GM03348 (cell line): Measurements from ENCODE around the gene SCMH1.
"Not testable (repeated sequence)": the region's sequence is repeated elsewhere in the genome, so short reads cannot be mapped to it uniquely, and the experiment has no call there.

Experiments used
- DNase-seq: peaks from one replicate; pipeline ENCODE4 v3.0.0; 2012; ENCODE audit warnings: low spot score

Gene SCMH1

DNA sequence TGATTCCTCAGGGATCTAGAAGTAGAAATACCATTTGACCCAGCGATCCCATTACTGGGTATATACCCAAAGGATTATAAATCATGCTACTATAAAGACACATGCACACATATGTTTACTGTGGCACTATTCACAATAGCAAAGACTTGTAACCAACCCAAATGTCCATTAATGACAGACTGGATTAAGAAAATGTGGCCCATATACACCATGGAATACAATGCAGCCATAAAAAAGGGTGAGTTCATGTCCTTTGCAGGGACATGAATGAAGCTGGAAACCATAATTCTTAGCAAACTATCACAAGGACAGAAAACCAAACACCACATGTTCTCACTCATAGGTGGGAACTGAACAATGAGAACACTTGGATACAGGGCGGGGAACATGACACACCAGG, 30.5 kb downstream of the SCMH1 start:
- not testable (repeated sequence) for DNase-seq

DNA sequence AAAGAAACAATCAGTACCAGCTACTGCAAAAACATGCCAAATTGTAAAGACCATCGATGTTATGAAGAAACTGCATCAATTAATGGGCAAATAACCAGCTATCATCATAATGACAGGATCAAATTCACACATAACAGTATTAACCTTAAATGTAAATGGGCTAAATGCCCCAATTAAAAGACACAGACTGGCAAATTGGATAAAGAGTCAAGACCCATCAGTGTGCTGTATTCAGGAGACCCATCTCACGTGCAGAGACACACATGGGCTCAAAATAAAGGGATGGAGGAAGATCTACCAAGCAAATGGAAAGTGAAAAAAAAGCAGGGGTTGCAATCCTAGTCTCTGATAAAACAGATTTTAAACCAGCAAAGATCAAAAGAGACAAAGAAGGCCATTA, 35.1 kb downstream of the SCMH1 start:
- DNase-seq, result not testable (repeated sequence)

DNA sequence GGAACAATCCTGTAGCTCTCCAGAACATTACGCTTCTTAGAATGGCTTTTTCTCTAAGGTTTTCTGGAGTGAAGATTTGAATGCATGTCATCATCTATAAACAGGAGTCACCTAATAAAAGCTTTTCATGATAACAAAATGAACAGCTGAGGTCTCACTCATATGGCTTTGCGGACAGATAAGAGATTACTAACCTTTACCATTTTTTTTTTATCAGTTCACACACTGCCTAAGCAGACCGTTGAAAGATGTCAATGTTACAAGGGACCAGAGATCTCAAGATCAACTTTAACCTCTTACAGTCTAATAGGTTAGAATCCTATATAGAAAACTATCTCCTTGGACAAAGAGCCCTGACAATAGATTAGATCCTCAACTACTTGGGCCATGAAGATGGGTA, 41.4 kb downstream of the SCMH1 start:
- DNase-seq, result no peak

DNA sequence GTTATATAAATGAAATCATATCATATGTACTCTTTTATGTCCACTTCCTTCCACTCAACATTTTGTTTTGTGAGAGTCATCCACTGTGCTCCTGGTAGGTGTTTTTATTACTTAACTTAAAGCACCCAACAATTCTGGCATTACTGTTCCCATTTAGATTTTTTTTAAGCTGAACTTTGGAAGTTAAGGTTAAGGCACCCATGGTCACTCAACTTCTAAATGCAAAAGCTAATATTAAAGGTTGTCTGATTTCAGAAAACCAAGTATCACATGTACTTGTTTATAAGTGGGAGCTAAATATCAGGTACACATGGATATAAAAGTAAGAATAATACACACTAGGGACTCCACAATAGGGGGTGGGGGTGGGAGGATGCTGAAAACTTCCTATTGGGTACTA, 42.7 kb downstream of the SCMH1 start:
- no peak for DNase-seq

DNA sequence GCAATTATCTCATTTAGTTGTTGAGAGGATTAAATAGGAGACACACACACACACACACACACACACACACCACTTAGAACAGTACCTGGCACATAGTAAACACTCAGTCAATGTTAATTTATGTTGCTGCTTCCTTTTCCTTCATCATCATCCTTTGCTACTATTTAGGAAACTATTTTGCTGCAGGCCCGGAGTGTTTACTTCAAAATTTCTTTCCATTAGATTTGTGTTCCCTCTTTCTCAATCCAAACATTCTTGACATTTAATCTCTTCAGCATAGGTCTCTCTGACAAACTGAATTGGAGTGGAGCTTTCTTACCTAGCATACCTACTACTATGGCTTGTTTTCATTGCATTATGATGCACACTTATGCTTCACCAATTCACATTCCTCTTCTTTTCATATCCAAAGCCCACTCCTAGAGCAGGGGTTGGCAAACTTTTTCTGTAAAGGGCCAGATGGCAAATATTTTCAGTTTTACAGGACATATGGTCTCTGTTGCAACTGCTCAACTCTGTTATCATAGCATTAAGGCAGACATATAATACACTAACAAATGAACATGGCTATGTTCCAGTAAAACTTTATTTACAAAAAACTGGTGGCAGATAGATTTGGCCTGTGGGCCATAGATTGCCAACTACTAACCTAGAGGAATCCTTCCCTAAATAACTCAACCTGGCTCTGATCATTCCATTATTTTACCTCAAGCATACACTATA, 49.5 kb downstream of the SCMH1 start:
- DNase-seq, result no peak

DNA sequence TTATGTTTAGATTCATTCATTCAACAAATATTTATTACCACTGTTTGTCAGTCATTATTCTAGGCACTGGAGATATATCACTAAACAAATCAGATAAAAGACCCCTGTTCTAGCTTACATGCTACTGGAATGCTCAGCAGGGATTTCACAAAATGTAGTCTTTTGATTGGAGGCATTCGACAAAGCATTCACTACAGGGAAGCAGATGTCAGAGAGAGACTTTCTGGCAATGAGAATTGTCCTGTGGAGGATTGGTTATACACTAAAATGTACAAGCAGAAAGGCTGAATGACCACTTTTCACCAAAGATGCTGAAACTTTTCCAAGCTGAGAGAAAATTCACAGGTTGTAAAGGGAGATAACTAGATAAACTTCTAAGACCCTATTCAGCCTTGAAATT, 57.7 kb downstream of the SCMH1 start:
- DNase-seq, result no peak

DNA sequence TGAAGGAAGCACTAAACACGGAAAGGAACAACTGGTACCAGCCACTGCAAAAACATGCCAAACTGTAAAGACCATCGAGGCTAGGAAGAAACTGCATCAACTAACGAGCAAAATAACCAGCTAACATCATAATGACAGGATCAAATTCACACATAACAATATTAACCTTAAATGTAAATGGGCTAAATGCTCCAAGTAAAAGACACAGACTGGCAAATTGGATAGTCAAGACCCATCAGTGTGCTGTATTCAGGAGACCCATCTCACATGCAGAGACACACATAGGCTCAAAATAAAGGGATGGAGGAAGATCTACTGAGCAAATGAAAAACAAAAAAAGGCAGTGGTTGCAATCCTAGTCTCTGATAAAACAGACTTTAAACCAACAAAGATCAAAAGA, 63.9 kb downstream of the SCMH1 start:
- not testable (repeated sequence) for DNase-seq

DNA sequence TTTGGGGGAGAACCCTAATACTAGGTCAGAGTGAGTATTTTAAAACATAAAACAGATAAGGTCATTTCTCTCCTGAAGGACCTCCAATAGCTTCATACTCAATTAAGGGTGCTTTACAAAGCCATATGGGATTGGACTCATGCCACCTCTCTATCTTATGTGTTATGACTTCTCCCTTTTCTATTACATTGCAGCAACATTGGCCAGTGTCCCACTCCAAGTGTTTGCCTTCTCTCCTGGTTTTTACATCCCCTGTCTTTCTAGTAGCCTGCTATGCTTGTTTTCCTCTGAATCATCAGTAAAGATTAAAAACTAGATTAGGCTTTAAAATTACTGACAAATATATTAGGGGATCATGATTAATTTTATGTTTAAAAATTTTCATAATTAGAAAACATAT, 66.6 kb downstream of the SCMH1 start:
- DNase-seq, result no peak

DNA sequence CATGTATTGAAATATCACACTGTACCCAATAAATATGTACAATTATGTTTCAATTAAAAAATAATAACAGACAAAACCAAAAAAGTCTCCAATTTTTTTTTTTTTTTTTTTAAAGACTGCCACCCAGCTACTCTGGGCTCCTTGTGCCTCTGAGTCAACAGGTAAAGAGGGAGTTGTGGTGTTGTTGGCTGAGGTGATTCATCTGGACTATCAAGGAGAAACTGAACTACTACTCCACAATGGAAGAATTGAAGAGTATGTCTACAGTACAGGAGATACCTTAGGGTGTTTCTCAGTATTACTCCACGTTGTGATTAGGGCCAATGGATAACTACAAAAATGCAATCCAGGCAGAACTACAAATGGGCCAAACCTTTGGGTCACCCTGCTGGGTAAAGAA, 67.9 kb downstream of the SCMH1 start:
- no peak for DNase-seq

DNA sequence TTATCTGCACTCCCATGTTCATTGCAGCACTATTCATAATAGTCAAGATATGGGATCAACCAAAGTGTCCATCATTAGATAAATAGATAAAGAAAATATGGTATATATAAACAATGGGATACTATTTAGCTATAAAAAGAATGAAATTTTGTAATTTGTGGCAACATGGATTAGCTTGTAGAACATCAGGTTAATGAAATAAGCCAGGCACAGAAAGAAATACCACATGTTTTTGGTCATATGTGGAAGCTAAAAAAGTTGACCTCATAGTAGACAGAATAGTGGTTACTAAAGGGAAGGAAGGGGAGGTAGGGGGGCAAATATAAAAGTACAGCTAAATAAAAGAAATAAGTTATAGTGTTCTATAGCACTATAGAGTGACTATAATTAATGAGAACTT, 68.5 kb downstream of the SCMH1 start:
- DNase-seq, result no peak

DNA sequence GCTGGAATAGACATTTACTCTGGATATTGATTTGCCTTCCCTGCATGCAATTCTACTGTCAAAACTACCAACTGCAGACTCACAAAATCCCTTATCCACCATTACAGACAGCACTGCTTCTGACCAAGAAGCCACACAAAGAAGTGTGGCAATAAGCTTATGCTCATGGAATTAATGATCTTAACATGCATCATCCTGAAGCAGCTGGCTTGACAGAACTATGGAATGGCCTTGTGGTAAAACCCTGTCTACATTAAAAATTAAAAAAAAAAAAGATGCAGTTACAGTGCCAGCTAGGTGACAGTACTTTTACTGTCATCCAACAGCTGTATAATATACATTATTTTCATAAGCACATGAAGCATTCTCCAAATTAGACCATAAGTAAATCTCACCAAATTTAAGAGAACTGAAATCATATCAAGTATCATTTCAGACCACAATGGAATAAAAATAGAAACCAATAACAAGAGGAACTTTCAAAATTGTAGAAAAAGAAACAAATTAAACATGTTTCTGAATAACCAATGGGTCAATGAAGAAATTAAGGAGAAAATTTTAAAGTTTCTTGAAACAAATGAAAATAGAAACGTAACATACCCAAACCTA, 70.7 kb downstream of the SCMH1 start:
- DNase-seq, result no peak

DNA sequence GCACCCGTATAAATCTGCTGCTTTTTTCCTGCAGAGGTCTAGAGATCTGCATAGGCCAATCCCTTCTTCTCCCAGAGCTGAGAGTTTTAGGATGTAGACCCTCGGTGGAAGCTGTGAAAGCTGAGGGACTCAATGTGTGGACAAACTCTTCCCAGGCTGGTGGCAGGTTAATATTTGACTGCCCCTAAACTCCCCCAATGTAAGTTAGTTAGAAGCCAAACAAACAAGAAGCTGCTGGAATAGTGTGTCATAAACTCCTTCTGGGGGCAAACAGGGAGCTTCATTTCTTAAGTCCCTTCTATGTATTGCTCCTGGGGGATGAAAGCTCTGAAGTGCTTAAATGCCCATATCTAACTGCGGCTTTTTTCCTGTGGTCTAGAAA, 72.3 kb downstream of the SCMH1 start:
- DNase-seq, result no peak

DNA sequence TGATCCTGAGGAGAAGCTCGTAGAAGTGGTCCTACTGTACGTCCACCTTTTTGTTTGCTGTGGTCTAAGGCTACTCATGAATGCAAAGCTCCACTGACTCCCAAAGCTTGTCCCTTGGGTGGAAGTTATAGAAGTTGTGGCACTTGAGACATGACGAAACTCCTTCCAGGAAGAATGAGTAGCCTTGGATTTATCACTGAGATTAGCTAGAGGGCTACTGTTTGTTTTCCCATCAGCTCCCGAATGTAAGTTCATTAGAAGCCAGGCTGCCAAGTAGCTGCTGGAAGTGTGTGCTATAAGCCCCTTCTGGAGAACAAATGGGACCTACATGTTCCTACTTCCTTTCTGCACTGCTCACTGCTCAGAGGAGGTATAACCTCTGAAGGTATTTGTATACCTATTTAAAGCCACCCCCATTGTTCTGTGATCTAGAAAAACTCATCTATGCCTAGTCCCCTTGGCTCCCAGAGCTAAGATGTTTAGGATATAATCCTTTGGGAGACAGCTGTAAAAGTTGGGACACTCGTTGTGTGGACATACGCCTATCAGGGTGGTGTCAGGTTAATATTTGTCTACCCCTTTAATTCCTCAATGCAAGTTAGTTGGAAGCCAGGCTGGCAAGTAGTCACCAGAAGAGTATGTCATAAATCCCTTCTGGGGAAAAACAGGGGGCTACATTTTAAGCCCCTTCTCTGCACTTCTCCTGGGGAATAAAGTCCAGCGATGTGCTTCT, 72.9 kb downstream of the SCMH1 start:
- DNase-seq, result no peak

DNA sequence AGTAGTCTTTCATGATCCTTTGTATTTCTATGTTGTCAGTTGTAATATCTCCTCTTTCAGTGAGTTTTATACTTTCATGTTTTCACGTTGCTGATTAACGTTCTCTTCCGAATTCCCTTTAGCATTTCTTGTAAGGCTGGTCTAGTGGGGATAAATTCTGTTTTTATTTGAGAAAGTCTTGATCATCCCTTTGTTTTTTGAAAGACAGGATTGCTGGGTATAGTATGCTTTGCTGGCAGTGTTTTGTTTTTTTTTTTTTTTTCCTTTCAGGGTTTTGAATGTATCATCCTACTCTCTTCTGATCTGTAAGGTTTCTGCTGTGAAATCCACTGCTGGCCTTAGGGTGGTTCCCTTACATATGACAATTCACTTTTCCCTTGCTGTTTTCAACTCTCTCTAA, 74.4 kb downstream of the SCMH1 start:
- no peak for DNase-seq

DNA sequence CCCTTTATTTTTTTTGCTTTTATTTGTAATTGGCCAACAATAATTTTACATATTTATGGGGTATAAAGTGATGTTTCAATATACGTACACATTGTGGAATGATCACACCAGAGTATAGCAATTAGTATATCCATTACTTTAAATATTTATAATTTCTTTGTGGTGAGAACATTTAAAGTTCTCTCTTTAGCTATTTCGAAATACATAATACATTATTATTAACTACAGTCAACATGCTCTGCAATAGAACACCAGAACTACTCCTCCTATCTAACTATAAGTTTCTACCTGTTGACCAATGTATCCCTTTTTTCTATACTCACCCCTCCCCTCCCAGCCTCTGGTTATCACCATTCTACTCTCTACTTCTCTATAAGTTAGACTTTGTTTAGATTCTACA, 77.4 kb downstream of the SCMH1 start:
- no peak for DNase-seq

DNA sequence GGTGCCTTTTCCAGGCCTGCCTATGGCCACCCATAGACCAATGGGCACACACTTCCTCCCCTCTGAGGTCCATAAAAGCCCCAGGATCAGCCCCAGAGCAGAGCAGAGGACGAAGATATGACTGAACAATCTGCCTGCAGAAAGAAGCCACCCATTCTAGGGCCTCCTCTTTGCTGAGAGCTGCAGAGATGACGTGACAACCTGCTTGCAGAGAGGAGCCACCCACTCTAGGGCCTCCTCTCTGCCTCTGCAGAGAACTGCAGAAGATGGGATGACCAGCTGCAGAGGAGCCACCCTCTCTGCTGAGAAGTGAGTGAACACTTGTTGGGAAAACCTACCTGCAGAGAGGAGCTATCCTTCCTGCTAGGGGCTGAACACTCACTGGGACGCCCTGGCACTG, 79.7 kb downstream of the SCMH1 start:
- DNase-seq, result no peak

DNA sequence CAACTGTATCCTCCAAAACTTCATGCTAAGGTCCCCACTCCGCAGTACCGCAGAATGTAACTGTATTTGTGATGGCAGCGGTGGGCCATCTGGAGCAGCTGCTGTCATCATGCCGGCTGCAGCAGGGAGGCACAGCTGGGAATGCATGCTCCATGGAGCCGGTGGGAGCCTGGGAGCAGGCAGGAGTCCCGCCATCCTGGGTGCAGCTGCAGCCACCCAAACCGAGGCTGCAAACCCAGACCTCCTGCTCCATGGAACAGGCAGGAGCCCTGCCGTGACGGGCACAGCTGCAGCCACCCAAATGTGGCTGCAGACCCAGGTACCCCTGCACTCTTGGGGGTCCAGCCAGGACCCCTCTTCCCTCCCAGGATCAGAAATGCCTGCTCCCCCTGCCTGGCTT, 80.3 kb downstream of the SCMH1 start:
- no peak for DNase-seq

DNA sequence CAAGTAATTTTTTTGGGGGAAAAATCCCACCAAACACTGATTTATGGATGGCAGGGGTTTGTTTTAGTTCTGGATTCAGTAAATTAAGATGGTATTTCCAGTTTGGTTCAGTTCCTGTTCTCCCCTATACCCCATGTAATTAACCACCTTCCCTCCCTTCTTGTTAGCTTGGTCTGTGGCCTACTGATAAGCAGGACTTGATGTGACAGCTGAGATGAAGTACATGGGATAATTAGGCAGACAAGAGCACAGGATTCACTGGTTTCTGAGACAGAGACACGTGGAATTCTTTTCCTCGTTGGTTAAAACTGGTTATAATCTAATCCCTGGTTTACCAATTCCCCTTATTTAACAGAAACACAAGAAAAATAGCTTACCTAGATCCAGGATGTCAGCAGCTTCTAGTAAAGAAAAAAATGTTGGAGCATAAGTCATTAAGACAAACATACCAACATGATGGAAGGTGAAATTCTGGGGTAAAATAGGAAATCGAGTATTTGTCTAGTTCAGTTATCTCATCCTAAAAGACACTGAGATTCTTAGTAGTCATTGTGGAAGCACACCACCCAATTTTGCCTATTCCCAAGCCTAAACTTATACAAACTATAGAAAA, 81.5 kb downstream of the SCMH1 start:
- no peak for DNase-seq

DNA sequence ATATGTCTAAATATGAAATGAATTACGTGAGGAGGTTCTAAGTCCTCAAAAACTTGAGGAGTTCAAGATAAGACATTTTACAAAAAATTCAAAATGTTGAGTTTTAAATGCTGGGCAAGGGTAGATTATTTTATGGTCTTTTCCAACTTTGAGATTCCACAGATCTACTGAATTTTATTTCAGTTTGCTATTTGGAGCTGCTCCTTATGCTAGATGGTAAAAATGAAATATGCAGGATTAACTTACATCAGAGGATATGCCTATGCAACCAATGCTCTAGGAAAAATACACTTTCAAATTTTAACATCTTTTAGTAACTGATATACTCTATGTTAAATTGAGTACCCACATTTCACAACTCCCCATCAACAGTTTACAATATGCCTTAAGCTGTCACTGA, 83.1 kb downstream of the SCMH1 start:
- DNase-seq, result no peak

DNA sequence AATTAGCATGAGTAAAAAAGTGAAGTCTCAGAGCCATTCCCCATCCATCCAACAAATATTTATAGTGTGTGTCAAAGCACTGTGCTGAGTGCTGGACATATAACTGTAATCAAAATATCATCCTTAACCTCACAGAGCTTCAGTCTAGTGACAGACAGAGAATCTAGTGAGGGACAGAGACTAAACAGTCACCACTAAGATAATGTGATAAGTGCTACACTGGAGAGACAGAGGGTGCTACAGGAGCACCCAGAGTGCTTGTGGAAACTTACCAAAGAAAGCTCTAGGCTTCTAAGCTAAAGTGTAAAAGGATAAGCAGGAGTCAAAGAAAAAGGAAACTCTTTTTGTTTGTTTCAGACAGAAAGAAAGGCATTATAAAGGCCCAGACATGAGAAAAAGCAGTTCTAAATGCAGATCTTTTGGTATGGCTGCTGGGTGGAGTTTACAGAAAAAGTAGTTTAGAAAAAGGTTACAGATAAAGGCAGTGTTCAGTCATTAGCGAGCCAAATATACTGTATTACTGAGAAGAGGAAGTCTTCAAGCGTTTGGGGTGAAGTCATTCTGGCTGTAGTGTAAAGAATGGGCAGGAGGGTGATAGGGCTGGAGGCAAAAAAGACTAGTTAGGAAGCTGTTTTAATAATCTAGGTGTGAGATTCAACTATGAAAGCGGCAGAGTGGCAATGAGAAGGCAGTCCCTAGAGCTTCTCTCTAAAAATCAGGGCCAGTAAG, 83.8 kb downstream of the SCMH1 start:
- DNase-seq, result no peak

DNA sequence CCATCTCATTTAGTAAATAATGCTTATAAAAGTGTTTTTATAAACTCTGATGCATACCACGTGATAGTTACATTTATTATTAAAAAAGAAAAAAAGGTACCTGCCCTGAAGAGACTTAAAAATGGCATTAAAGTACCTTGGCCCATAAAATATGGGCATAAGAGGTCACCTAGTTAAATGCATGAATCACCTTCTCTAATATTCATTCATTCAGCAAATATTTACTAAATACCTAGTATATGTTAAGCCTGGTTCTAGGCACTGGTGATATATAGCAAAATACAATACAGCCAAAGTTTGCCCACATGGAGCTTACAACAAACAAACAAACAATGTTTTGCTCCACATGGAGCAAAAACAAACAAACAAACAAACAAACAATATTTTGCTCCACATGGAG, 87.0 kb downstream of the SCMH1 start:
- DNase-seq, result no peak

DNA sequence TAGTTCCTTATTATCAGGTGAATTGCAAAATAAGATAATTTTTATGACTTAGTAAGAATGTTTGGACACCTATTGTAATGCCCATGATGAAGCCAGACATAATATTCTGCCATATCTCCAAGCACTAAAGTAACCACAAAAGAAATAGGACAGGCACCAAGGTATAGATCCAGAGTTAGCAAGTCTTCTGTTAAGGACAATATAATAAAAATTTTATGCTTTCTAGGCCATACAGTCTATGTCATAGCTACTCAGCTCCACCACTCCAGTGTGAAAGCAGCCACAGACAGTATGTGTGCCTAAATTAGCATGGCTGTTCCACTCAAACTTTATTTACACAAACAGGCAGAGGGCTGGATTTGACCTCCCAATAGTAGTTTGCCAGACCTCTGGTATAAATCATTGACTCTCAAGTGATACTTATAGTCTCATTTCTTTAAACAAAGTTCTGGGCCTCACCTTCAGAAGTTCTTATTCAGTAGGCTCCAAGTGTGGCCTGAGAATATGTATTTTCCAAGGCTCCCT, 88.3 kb downstream of the SCMH1 start:
- DNase-seq, result no peak
